ENCODE measurements around the gene ZNF710. TPM values are rescaled to one million over a fixed set of nuclear protein-coding genes. Genes with fewer than 3 reads are reported as not detected.

The ZNF710 gene
- polyA plus RNA-seq, 1 of the 3 experiments (the other 2 are of a cell fraction): 2.7 TPM

GRCh38 chr15:90071220-90071807 is 70.2 kb downstream of the ZNF710 start:
- POLR2A ChIA-PET: interaction anchor here (0.7 kb wide), 1 partner anchor 158 kb away, joined by 7 read pairs; the partner anchor contains the start of gene ARPIN
- CTCF ChIA-PET: interaction anchor here (0.6 to 3.0 kb wide), 35 partner anchors 9 to 321 kb away, joined by 3 to 29 read pairs (median 4); partner anchors contain the start of genes AP3S2 and MESP1
- H3K27me3 ChIP-seq (ENCODE audit: insufficient read depth): no peaks in the 10 kb centered on the region
- TF ChIP-seq RAD21 (IDR thresholded peaks at IDR 0.05; ENCODE audit: low read length): peak; percentile 78
- 0 out of 2 replicates have a peak, but pooled peaks have one; percentile 27 for TF ChIP-seq SIN3A (IDR thresholded peaks at IDR 0.05; ENCODE audit: borderline replicate concordance, low read depth, low read length)
- TF ChIP-seq SMC3 (IDR thresholded peaks at IDR 0.05; ENCODE audit: low read depth, low read length): peak; percentile 87
- peak; percentile 87 for TF ChIP-seq CTCF (IDR thresholded peaks at IDR 0.05)
- TF ChIP-seq YY1 (IDR thresholded peaks at IDR 0.05; ENCODE audit: low read depth): no peak
- peak; percentile 49; the same call in 1 of the 2 replicates for TF ChIP-seq MXI1 (IDR thresholded peaks at IDR 0.05; ENCODE audit: low read depth, low read length)
- no peak for TF ChIP-seq REST (IDR thresholded peaks at IDR 0.05; ENCODE audit: low read depth, low read length)
- peak; percentile 88 for DNase-seq
- no peak overlapping the region for H2AFZ ChIP-seq (ENCODE audit: low read depth)
- no peaks in the 10 kb centered on the region for H3K36me3 ChIP-seq (replicated peaks in 1 of 2; ENCODE audit: control insufficient read depth in 1 of 2, insufficient read depth in 2 of 2, low read length in 1 of 2)
- 62% methylated on average over 5 of the region's 5 CpGs for WGBS (ENCODE audit: low lambda C conversion rate)
- no peak overlapping the region for H3K27ac ChIP-seq (ENCODE audit: low read depth in 2 of 2, low read length in 1 of 2)
- H4K20me1 ChIP-seq (ENCODE audit: insufficient read depth): no peaks in the 10 kb centered on the region
- no peaks in the 10 kb centered on the region for H3K9me2 ChIP-seq
- H3K9ac ChIP-seq: no peak overlapping the region
- no peaks in the 10 kb centered on the region for H3F3A ChIP-seq (replicated peaks; ENCODE audit: insufficient read depth)
- H3K4me1 ChIP-seq (ENCODE audit: control insufficient read depth in 1 of 2, insufficient read depth in 2 of 2, low read depth in 1 of 2, low read length in 1 of 2): no peaks in the 10 kb centered on the region; a peak in 1 of 4 replicates
- no peaks in the 10 kb centered on the region for H3K79me2 ChIP-seq (ENCODE audit: insufficient read depth)
- peak overlapping the region in 1 of 2 experiments; percentile 44; a peak in 1 of 4 replicates for H3K4me3 ChIP-seq (ENCODE audit: low read depth in 2 of 2, low read length in 1 of 2)
- H3K4me2 ChIP-seq: no peak overlapping the region
- no peaks in the 10 kb centered on the region for H3K9me3 ChIP-seq

- WGBS (ENCODE audit: low lambda C conversion rate): 95% methylated on average over 14 of the region's 17 CpGs
- CTCF ChIA-PET: interaction anchor here (0.8 to 3.0 kb wide), 3 partner anchors 13 to 183 kb away, joined by 3 to 29 read pairs (median 3); no protein-coding TSS in a partner anchor
- POLR2A ChIA-PET: no interaction called here
- no peak for TF ChIP-seq USF2 (IDR thresholded peaks at IDR 0.05; ENCODE audit: borderline replicate concordance, low read depth, low read length)
- TF ChIP-seq TCF12 (IDR thresholded peaks at IDR 0.05): no peak
- no peak for TF ChIP-seq TAF1 (IDR thresholded peaks at IDR 0.05; ENCODE audit: borderline replicate concordance, low read depth, low read length)
- TF ChIP-seq POLR2AphosphoS5 (IDR thresholded peaks at IDR 0.05; ENCODE audit: low read depth, low read length): no peak
- no peak for TF ChIP-seq SIN3A (IDR thresholded peaks at IDR 0.05; ENCODE audit: borderline replicate concordance, low read depth, low read length)
- TF ChIP-seq CHD2 (IDR thresholded peaks at IDR 0.05; ENCODE audit: low read length, partially characterized antibody): no peak
- TF ChIP-seq EP300 (IDR thresholded peaks at IDR 0.05; ENCODE audit: borderline replicate concordance in 1 of 2, low read depth in 1 of 2, low read length in 1 of 2): no peak
- no peak for TF ChIP-seq NFIC (IDR thresholded peaks at IDR 0.05; ENCODE audit: borderline replicate concordance)
- TF ChIP-seq YY1 (IDR thresholded peaks at IDR 0.05; ENCODE audit: low read depth): no peak
- TF ChIP-seq USF1 (IDR thresholded peaks at IDR 0.05; ENCODE audit: borderline replicate concordance, low read depth): no peak
- TF ChIP-seq RAD21 (IDR thresholded peaks at IDR 0.05; ENCODE audit: low read length): no peak
- no peak for TF ChIP-seq RFX5 (IDR thresholded peaks at IDR 0.05; ENCODE audit: low read length)
- no peak for TF ChIP-seq MEF2A (IDR thresholded peaks at IDR 0.05; ENCODE audit: borderline replicate concordance, low read depth)
Observed at GRCh38 chr15:90072978-90073640, 72.0 kb downstream of the ZNF710 start.

More at GRCh38 chr15:90072978-90073640, 72.0 kb downstream of the ZNF710 start:
- H3F3A ChIP-seq (replicated peaks; ENCODE audit: insufficient read depth): no peaks in the 10 kb centered on the region
- no peaks in the 10 kb centered on the region for H3K9me2 ChIP-seq
- H3K36me3 ChIP-seq (replicated peaks in 1 of 2; ENCODE audit: control insufficient read depth in 1 of 2, insufficient read depth in 2 of 2, low read length in 1 of 2): no peaks in the 10 kb centered on the region
- no peaks in the 10 kb centered on the region for H4K20me1 ChIP-seq (ENCODE audit: insufficient read depth)
- no peak overlapping the region for H2AFZ ChIP-seq (ENCODE audit: low read depth)
- no peak overlapping the region for H3K27ac ChIP-seq (ENCODE audit: low read depth in 2 of 2, low read length in 1 of 2)
- no peak for DNase-seq
- no peak overlapping the region for H3K9ac ChIP-seq
- no peaks in the 10 kb centered on the region for H3K79me2 ChIP-seq (ENCODE audit: insufficient read depth)
- no peaks in the 10 kb centered on the region; a peak in 1 of 4 replicates for H3K4me1 ChIP-seq (ENCODE audit: control insufficient read depth in 1 of 2, insufficient read depth in 2 of 2, low read depth in 1 of 2, low read length in 1 of 2)
- H3K9me3 ChIP-seq: no peaks in the 10 kb centered on the region
- no peak overlapping the region for H3K4me2 ChIP-seq
- H3K4me3 ChIP-seq (ENCODE audit: low read depth in 2 of 2, low read length in 1 of 2): no peak overlapping the region
- H3K27me3 ChIP-seq (ENCODE audit: insufficient read depth): no peaks in the 10 kb centered on the region
